Mesothelial cell of epicardium (in vitro differentiated cells): ENCODE measurements around the gene MAGI1. TPM values are rescaled to one million over a fixed set of nuclear protein-coding genes. Genes with fewer than 3 reads are reported as not detected.

ENCODE experiments used
- DNase-seq, 2 experiments: peaks; one replicate each; pipeline ENCODE4 v3.0.0; 2021; ENCODE audit warnings: low spot score in 2 of 2; ENCODE audit not compliant: unreplicated experiment in 2 of 2
- H3K27ac Mint-ChIP-seq: 2 replicates; pipeline ENCODE4 v1.8.0; 2021; ENCODE audit warnings: mixed read lengths
- H3K27me3 Mint-ChIP-seq: 2 replicates; pipeline ENCODE4 v1.8.0; 2021; ENCODE audit warnings: low read depth, mixed read lengths
- H3K36me3 Mint-ChIP-seq: 2 replicates; pipeline ENCODE4 v1.8.0; 2021; ENCODE audit warnings: mixed read lengths
- H3K4me1 Mint-ChIP-seq: 2 replicates; pipeline ENCODE4 v1.8.0; 2021; ENCODE audit warnings: mixed read lengths
- H3K4me3 Mint-ChIP-seq: 2 replicates; pipeline ENCODE4 v1.8.0; 2021; ENCODE audit warnings: mild to moderate bottlenecking, moderate library complexity, mixed read lengths
- H3K9me3 Mint-ChIP-seq: 2 replicates; pipeline ENCODE4 v1.8.0; 2021; ENCODE audit warnings: mixed read lengths
- total RNA-seq: library from RNA; stranded (reverse); gene quantifications from 3 replicates; pipeline ENCODE4 v1.2.1, GENCODE V29; 2021
- TF ChIP-seq, protein P1 (sequence below): fragments of 200-600 bp; sonication (generic); IDR thresholded peaks from one replicate; pipeline ENCODE4 v1.5.0; 2021; ENCODE audit warnings: antibody characterized with exemption; ENCODE audit not compliant: unreplicated experiment

MAGI1 gene
- total RNA-seq, 1 donor from 2014 or later, result 65.6 TPM

DNA sequence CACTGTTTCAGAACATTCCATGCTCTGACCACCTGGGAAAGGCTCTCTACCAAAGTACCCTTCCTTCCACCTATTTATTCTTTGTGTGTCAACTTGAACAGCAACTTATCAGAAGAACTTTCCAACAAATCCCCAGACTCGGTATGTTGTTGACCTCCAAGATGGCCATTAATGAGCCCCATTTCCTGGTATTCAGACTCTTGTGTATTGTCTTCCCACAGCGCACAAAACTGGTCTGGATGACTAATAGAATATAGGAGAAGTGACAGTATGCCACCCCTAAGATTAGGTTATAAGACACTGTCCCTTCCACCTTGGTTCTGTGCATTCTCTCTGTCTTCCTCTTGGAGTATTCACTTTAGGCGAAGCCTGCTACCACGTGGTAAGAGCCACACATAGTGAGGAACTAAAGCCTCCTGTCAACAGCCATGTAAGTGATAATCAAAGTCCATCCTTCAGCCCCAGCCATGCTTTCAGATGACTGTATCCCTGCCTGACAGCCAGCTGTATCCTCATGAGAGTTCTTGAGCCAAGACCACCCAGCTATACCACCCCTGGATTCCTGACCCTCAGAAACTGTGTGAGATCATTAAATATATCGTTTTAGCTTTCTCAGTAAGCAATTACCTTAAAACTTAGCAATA lies 481.7 kb downstream of the MAGI1 start:
- TF ChIP-seq, protein P1, sequence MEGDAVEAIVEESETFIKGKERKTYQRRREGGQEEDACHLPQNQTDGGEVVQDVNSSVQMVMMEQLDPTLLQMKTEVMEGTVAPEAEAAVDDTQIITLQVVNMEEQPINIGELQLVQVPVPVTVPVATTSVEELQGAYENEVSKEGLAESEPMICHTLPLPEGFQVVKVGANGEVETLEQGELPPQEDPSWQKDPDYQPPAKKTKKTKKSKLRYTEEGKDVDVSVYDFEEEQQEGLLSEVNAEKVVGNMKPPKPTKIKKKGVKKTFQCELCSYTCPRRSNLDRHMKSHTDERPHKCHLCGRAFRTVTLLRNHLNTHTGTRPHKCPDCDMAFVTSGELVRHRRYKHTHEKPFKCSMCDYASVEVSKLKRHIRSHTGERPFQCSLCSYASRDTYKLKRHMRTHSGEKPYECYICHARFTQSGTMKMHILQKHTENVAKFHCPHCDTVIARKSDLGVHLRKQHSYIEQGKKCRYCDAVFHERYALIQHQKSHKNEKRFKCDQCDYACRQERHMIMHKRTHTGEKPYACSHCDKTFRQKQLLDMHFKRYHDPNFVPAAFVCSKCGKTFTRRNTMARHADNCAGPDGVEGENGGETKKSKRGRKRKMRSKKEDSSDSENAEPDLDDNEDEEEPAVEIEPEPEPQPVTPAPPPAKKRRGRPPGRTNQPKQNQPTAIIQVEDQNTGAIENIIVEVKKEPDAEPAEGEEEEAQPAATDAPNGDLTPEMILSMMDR, result no peak
- no peaks in the 10 kb centered on the region for H3K36me3 Mint-ChIP-seq
- peaks cover 10% of the 10 kb centered on the region for H3K4me1 Mint-ChIP-seq
- H3K9me3 Mint-ChIP-seq, result no peaks in the 10 kb centered on the region
- DNase-seq, result no peak
- H3K27ac Mint-ChIP-seq, result no peak overlapping the region
- no peak overlapping the region for H3K4me3 Mint-ChIP-seq
- H3K27me3 Mint-ChIP-seq, result no peaks in the 10 kb centered on the region

DNA sequence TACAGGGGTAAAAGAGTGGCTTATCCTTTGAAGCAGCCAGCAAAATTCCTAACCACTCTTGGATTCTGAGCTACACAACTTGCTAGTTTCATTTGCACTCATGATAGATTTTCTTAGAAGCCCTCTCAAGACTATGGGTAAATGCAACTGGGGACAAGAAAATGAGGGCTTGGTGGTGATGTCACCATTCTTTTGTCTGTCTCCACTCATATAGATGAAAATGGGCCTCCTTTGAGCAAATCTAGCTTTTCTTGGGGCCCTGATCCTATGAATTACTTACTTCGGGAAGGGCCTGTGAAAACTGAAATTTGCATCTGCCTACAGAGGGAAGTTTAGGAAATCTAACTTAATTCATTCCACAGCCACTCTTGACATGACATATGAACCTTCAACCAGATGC lies 486.3 kb downstream of the MAGI1 start:
- H3K27me3 Mint-ChIP-seq, result peaks cover 22% of the 10 kb centered on the region
- H3K4me1 Mint-ChIP-seq, result peaks cover 17% of the 10 kb centered on the region
- no peak overlapping the region for H3K4me3 Mint-ChIP-seq

DNA sequence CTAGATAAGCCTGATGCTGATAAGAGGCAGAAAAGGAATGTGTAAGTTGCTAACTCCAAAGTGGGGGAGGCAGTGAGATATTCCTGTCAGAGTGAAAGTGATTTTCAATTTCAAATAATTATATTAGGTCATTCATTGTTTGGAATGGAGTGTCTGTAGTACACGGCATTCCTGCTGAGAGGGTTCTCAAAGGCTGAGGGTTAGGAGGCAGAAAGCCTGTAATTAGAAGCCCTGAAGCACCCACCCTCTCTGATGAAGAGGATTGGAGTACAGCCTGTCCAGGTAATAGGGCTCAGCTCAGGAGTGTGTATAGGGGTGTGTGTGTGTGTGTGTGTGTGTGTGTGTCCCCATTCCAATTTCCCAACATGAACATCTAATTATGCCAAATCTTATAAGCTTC lies 486.8 kb downstream of the MAGI1 start:
- peak overlapping the region; percentile 59 for H3K27ac Mint-ChIP-seq
- H3K27me3 Mint-ChIP-seq, result peaks cover 25% of the 10 kb centered on the region
- no peaks in the 10 kb centered on the region for H3K36me3 Mint-ChIP-seq
- no peaks in the 10 kb centered on the region for H3K9me3 Mint-ChIP-seq
- no peak for DNase-seq
- H3K4me3 Mint-ChIP-seq, result no peak overlapping the region
- H3K4me1 Mint-ChIP-seq, result peaks cover 17% of the 10 kb centered on the region
- TF ChIP-seq, protein P1, result no peak

More for the DNA sequence above, 486.3 kb downstream of the MAGI1 start:
- Mint-ChIP-seq H3K36me3 (no peaks in the 10 kb centered on the region), H3K27ac (no peak overlapping the region), H3K9me3 (no peaks in the 10 kb centered on the region)
- TF ChIP-seq, protein P1, result no peak
- DNase-seq, result no peak

DNA sequence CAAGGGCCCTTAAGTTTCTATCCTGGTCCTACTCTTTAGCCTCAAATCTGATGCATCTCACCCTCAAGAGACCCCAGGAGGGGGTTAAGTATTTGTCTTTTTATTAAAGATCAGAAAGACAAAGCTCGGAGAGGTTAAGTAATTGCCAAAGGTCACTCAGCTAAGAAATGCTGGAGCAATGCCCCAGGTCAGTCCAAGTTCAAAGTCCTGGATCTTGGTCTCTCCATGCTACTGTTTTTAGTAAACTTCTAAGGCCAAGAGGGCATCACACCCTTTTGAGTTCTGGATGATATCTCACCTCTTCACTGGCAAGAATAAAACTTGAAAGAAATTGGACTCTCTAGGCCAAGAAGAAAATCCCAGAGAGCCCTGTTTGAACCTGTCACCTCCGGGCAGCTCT lies 488.6 kb downstream of the MAGI1 start:
- Mint-ChIP-seq H3K27me3 (peaks cover 27% of the 10 kb centered on the region), H3K36me3 (no peaks in the 10 kb centered on the region), H3K4me1 (peaks cover 17% of the 10 kb centered on the region), H3K9me3 (no peaks in the 10 kb centered on the region), H3K27ac (no peak overlapping the region), H3K4me3 (peak overlapping the region; percentile 73)
- no peak for DNase-seq
- TF ChIP-seq, protein P1, result no peak

DNA sequence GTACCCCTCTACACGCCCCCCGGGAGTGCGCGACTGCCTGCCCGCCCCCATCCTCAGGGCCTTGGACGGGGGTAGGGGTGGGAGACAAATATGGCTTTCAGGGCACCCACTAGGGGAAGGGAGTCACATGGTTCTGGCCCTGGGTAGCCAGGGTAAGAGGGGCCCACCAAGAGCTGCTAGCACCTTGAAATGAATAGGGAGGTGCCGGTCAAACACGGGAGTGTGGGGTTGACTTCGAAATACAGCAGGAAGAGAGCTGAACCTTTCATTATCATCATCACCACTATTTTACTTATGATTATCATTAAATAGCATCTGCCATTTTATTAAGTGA lies 489.1 kb downstream of the MAGI1 start:
- TF ChIP-seq, protein P1, result no peak
- H3K27me3 Mint-ChIP-seq, result peaks cover 27% of the 10 kb centered on the region
- no peak for DNase-seq
- H3K9me3 Mint-ChIP-seq, result no peaks in the 10 kb centered on the region
- H3K27ac Mint-ChIP-seq, result no peak overlapping the region
- no peaks in the 10 kb centered on the region for H3K36me3 Mint-ChIP-seq
- peaks cover 17% of the 10 kb centered on the region for H3K4me1 Mint-ChIP-seq
- peak overlapping the region; percentile 73 for H3K4me3 Mint-ChIP-seq
